IMR-90 (cell line): ENCODE measurements around the gene TECPR2. TPM values are rescaled to one million over a fixed set of nuclear protein-coding genes. Genes with fewer than 3 reads are reported as not detected.

Experiments
- ATAC-seq: fragments of 200-7000 bp; cut with Tn5 transposase; 2 replicates; pipeline ENCODE4 v1.9.1; 2020; ENCODE audit warnings: low read depth, mild to moderate bottlenecking, moderate library complexity
- BruUV-seq: library from RNA; stranded (reverse); fragments of 400-500 nt; replicated peaks from 2 replicates; lab custom pipeline; 2021; lab: Mats Ljungman, UMichigan
- CTCF ChIA-PET: fragments of 300-600 bp; formaldehyde crosslinking; extraction: SDS; loops from one replicate; lab custom pipeline; 2021; ENCODE audit warnings: antibody characterized with exemption; lab: Yijun Ruan, JAX
- POLR2A ChIA-PET: fragments of 300-600 bp; sonication (Branson Sonifier 250); formaldehyde crosslinking; loops from one replicate; lab custom pipeline; 2022; ENCODE audit warnings: antibody characterized with exemption; ENCODE audit not compliant: unreplicated experiment; lab: Charles Lee
- DNase-seq: peaks from one replicate; pipeline ENCODE4 v3.0.0; 2013
- H2AFZ ChIP-seq: replicated peaks from 2 replicates; pipeline ENCODE3; 2013; ENCODE audit warnings: low read length, mild to moderate bottlenecking; ENCODE audit not compliant: poor library complexity
- H2AK5ac ChIP-seq: 2 replicates; pipeline ENCODE4 v1.6.1; 2013; ENCODE audit warnings: low read depth, low read length, inconsistent platforms
- H2AK9ac ChIP-seq: replicated peaks from 2 replicates; pipeline ENCODE3; 2013; ENCODE audit warnings: mild to moderate bottlenecking, low read depth, low read length, moderate library complexity; ENCODE audit not compliant: poor library complexity
- H2BK120ac ChIP-seq: 2 replicates; pipeline ENCODE4 v1.6.1; 2013; ENCODE audit warnings: low read depth, low read length, inconsistent platforms
- H2BK15ac ChIP-seq: 3 replicates; pipeline ENCODE4 v1.6.1; 2013; ENCODE audit warnings: low read depth, low read length, inconsistent platforms
- H2BK20ac ChIP-seq: 2 replicates; pipeline ENCODE4 v1.6.1; 2013; ENCODE audit warnings: low read depth, mild to moderate bottlenecking, inconsistent platforms, low read length, moderate library complexity
- H2BK5ac ChIP-seq: 2 replicates; pipeline ENCODE4 v1.6.1; 2013; ENCODE audit warnings: mild to moderate bottlenecking, low read depth, low read length, inconsistent platforms; ENCODE audit not compliant: poor library complexity, severe bottlenecking
- H3K14ac ChIP-seq: replicated peaks from 2 replicates; pipeline ENCODE4 v1.6.1; 2013; ENCODE audit warnings: low read depth, low read length, inconsistent platforms
- H3K18ac ChIP-seq: 2 replicates; pipeline ENCODE4 v1.6.1; 2013; ENCODE audit warnings: low read depth, low read length, control low read depth
- H3K23ac ChIP-seq: 2 replicates; pipeline ENCODE4 v1.6.1; 2013; ENCODE audit warnings: low read depth, low read length, inconsistent platforms
- H3K27ac ChIP-seq: 2 replicates; pipeline ENCODE4 v1.5.1; 2013; ENCODE audit warnings: mild to moderate bottlenecking, control low read depth, low read length; ENCODE audit not compliant: insufficient read depth
- H3K27me3 ChIP-seq: 2 replicates; pipeline ENCODE4 v1.6.1; 2013; ENCODE audit warnings: low read length; ENCODE audit not compliant: control insufficient read depth, insufficient read depth
- H3K36me3 ChIP-seq: 2 replicates; pipeline ENCODE4 v1.6.1; 2013; ENCODE audit warnings: low read length, mixed read lengths; ENCODE audit not compliant: control insufficient read depth, insufficient read depth
- H3K4ac ChIP-seq: 2 replicates; pipeline ENCODE4 v1.6.1; 2013; ENCODE audit warnings: low read depth, low read length, inconsistent platforms
- H3K4me1 ChIP-seq: 2 replicates; pipeline ENCODE4 v1.6.1; 2013; ENCODE audit warnings: low read length, mixed read lengths; ENCODE audit not compliant: control insufficient read depth, insufficient read depth
- H3K4me2 ChIP-seq: 2 replicates; pipeline ENCODE4 v1.6.1; 2013; ENCODE audit warnings: low read depth, mild to moderate bottlenecking, control low read depth, low read length, moderate library complexity
- H3K4me3 ChIP-seq: 2 replicates; pipeline ENCODE4 v1.5.1; 2013; ENCODE audit warnings: low read depth, mild to moderate bottlenecking, control low read depth, low read length, moderate library complexity; ENCODE audit not compliant: insufficient read depth
- H3K56ac ChIP-seq: 2 replicates; pipeline ENCODE4 v1.6.1; 2013; ENCODE audit warnings: low read length, inconsistent platforms; ENCODE audit not compliant: insufficient read depth; ENCODE audit errors: extremely low read depth
- H3K79me1 ChIP-seq, 2 experiments: 2 replicates each; pipeline ENCODE4 v1.6.1; 2013; ENCODE audit warnings: low read length in 2 of 2, inconsistent platforms in 1 of 2, low read depth in 1 of 2
- H3K9ac ChIP-seq: 2 replicates; pipeline ENCODE4 v1.6.1; 2013; ENCODE audit warnings: low read depth, low read length, control low read depth
- H3K9me1 ChIP-seq: 2 replicates; pipeline ENCODE4 v1.6.1; 2013; ENCODE audit warnings: low read length, inconsistent platforms; ENCODE audit not compliant: insufficient read depth
- H3K9me3 ChIP-seq: 2 replicates; pipeline ENCODE4 v1.6.1; 2013; ENCODE audit warnings: low read length; ENCODE audit not compliant: control insufficient read depth, insufficient read depth
- H4K20me1 ChIP-seq: 2 replicates; pipeline ENCODE4 v1.6.1; 2013; ENCODE audit warnings: low read length, inconsistent platforms; ENCODE audit not compliant: insufficient read depth
- H4K5ac ChIP-seq: 2 replicates; pipeline ENCODE4 v1.6.1; 2013; ENCODE audit warnings: mild to moderate bottlenecking, low read depth, low read length, control low read depth
- H4K8ac ChIP-seq, 2 experiments: 2 replicates each; pipeline ENCODE4 v1.6.1; 2013; ENCODE audit warnings: low read depth in 2 of 2, low read length in 2 of 2, control low read depth in 1 of 2, inconsistent platforms in 1 of 2
- H4K91ac ChIP-seq: 2 replicates; pipeline ENCODE4 v1.6.1; 2013; ENCODE audit warnings: low read depth, low read length, inconsistent platforms; ENCODE audit not compliant: insufficient read depth
- BHLHE40 ChIP-seq: fragments of 150-350 bp; IDR thresholded peaks from 2 replicates; pipeline ENCODE4 v1.6.1; 2016; ENCODE audit warnings: mild to moderate bottlenecking, low read depth, low read length
- CHD1 ChIP-seq: IDR thresholded peaks from 2 replicates; pipeline ENCODE4 v1.6.1; 2012; ENCODE audit warnings: low read depth, low read length, improper control_type of control experiment
- FOS ChIP-seq: fragments of 150-350 bp; IDR thresholded peaks from 2 replicates; pipeline ENCODE4 v1.6.1; 2016; ENCODE audit warnings: low read depth, low read length
- MXI1 ChIP-seq: IDR thresholded peaks from 2 replicates; pipeline ENCODE4 v1.6.1; 2012; ENCODE audit warnings: low read depth, mild to moderate bottlenecking, low read length, moderate library complexity, borderline replicate concordance
- NFE2L2 ChIP-seq: fragments of 150-350 bp; IDR thresholded peaks from 2 replicates; pipeline ENCODE4 v1.6.1; 2016; ENCODE audit warnings: low read depth, mild to moderate bottlenecking, low read length
- RCOR1 ChIP-seq: IDR thresholded peaks from 2 replicates; pipeline ENCODE4 v1.6.1; 2012; ENCODE audit warnings: mild to moderate bottlenecking, low read length, improper control_type of control experiment; ENCODE audit not compliant: insufficient replicate concordance
- WGBS, 2 experiments: methylation state at CpG; one replicate each; pipeline versions ENCODE4 v1.1.5 to v1.1.7; 2013; ENCODE audit warnings: missing lambda C conversion rate in 2 of 2; ENCODE audit not compliant: insufficient read length in 1 of 2; ENCODE audit errors: extremely low coverage in 2 of 2; 5-methylcytosine and 5-hydroxymethylcytosine counted together
- dilution Hi-C: fragments of 300-500 bp; cut with HindIII; formaldehyde crosslinking; loops from one replicate; pipeline ENCODE4 v1.14.3; 2018; ENCODE audit warnings: low sequenced_read_pairs; ENCODE audit not compliant: unreplicated experiment
- in situ Hi-C: fragments of 300-500 bp; cut with MboI; formaldehyde crosslinking; loops from 3 replicates; pipeline ENCODE4 v1.14.3; 2019; ENCODE audit warnings: low sequenced_read_pairs, inconsistent platforms, mixed read lengths
- intact Hi-C: fragments of 100-400 bp; cut with micrococcal nuclease; formaldehyde crosslinking; loops from 2 replicates; pipeline ENCODE4 v1.10.0; 2022
- polyA plus RNA-seq, 3 experiments: library from polyadenylated mRNA; depleted of rRNA; stranded (reverse); fragments of >200 nt; gene quantifications; 2 replicates each; pipeline ENCODE4 v1.2.3, GENCODE V29; 2012; ENCODE audit warnings: low replicate concordance in 1 of 3
- total RNA-seq: library from RNA; depleted of rRNA; stranded (reverse); fragments of >200 nt; gene quantifications from 2 replicates; pipeline ENCODE4 v1.2.3, GENCODE V29; 2012
- TF ChIP-seq, protein P1 (sequence below): conservative IDR thresholded peaks from 2 replicates; pipeline ENCODE4 v1.5.1; 2012; ENCODE audit warnings: mild to moderate bottlenecking, low read depth, low read length, improper control_type of control experiment
- TF ChIP-seq, protein P2 (sequence below): fragments of 150-350 bp; IDR thresholded peaks from 2 replicates; pipeline ENCODE4 v1.6.1; 2017; ENCODE audit warnings: mild to moderate bottlenecking, antibody characterized with exemption, low read length, low read depth

TECPR2 gene
- total and polyA plus RNA-seq, 2 of the 4 experiments (the other 2 are of a cell fraction): 9.5 to 11.7 TPM

- H4K5ac ChIP-seq: no peak overlapping the region
- no peaks in the 10 kb centered on the region for H3K9me3 ChIP-seq
- H3K9me1 ChIP-seq: no peaks in the 10 kb centered on the region
- ATAC-seq (no peak), DNase-seq (no peak)
- H3K56ac ChIP-seq: no peak overlapping the region
- no peak overlapping the region for H3K14ac ChIP-seq
- dilution Hi-C loops (no loop called here), intact Hi-C loops (no loop called here), in situ Hi-C loops (no loop called here)
- H4K91ac ChIP-seq: no peak overlapping the region
- 100% methylated on average over 4 of the region's 14 CpGs; no CpG with 5 or more reads in 1 of the 2 experiments for WGBS, 2 experiments
- ChIA-PET POLR2A (no interaction called here), CTCF (no interaction called here)
- no peak overlapping the region for H2BK20ac ChIP-seq
- H4K20me1 ChIP-seq: no peaks in the 10 kb centered on the region
- no peak overlapping the region for H3K18ac ChIP-seq
- peaks cover 2 to 19% of the 10 kb centered on the region in 2 experiments; a peak in 3 of 4 replicates for H3K79me1 ChIP-seq
- H3K23ac ChIP-seq: no peak overlapping the region
- H2BK5ac ChIP-seq: no peak overlapping the region
- H3K9ac ChIP-seq: no peak overlapping the region
- BruUV-seq: no TSS peak
- H3K4me1 ChIP-seq: peaks cover 2% of the 10 kb centered on the region; the same call in 1 of the 2 replicates
- H2BK120ac ChIP-seq: no peak overlapping the region
- H2AK9ac ChIP-seq: no peak overlapping the region
- peaks cover 6% of the 10 kb centered on the region; the same call in 1 of the 2 replicates for H3K36me3 ChIP-seq
- H2AFZ ChIP-seq: no peak overlapping the region
- no peak overlapping the region for H3K4ac ChIP-seq
- H3K27ac ChIP-seq: no peak overlapping the region
- no peaks in the 10 kb centered on the region for H3K27me3 ChIP-seq
- H2AK5ac ChIP-seq: no peak overlapping the region
- no peak overlapping the region for H2BK15ac ChIP-seq
- H3K4me2 ChIP-seq: no peak overlapping the region
- H4K8ac ChIP-seq: no peak overlapping the region
- TF ChIP-seq BHLHE40 (no peak), NFE2L2 (no peak), CHD1 (no peak), FOS (no peak), MXI1 (no peak), RCOR1 (no peak)
- TF ChIP-seq, protein P1, sequence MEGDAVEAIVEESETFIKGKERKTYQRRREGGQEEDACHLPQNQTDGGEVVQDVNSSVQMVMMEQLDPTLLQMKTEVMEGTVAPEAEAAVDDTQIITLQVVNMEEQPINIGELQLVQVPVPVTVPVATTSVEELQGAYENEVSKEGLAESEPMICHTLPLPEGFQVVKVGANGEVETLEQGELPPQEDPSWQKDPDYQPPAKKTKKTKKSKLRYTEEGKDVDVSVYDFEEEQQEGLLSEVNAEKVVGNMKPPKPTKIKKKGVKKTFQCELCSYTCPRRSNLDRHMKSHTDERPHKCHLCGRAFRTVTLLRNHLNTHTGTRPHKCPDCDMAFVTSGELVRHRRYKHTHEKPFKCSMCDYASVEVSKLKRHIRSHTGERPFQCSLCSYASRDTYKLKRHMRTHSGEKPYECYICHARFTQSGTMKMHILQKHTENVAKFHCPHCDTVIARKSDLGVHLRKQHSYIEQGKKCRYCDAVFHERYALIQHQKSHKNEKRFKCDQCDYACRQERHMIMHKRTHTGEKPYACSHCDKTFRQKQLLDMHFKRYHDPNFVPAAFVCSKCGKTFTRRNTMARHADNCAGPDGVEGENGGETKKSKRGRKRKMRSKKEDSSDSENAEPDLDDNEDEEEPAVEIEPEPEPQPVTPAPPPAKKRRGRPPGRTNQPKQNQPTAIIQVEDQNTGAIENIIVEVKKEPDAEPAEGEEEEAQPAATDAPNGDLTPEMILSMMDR: no peak
- TF ChIP-seq, protein P2, sequence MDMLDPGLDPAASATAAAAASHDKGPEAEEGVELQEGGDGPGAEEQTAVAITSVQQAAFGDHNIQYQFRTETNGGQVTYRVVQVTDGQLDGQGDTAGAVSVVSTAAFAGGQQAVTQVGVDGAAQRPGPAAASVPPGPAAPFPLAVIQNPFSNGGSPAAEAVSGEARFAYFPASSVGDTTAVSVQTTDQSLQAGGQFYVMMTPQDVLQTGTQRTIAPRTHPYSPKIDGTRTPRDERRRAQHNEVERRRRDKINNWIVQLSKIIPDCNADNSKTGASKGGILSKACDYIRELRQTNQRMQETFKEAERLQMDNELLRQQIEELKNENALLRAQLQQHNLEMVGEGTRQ: no peak
- H3K4me3 ChIP-seq: no peak overlapping the region
These were observed 36.2 kb upstream of the TECPR2 start for GRCh38 chr14:102326583-102326982.
